HuH-7.5 (cell line): Measurements from ENCODE around the gene UBAP2L.
"Not testable (repeated sequence)": the region's sequence is repeated elsewhere in the genome, so short reads cannot be mapped to it uniquely, and the experiment has no call there.

Experiments
- DNase-seq: peaks from one replicate; pipeline ENCODE4 v3.0.0; 2011; ENCODE audit warnings: low spot score

Gene UBAP2L

GRCh38 chr1:154240294-154240833, 19.6 kb downstream of the UBAP2L start:
- no peak for DNase-seq

DNA sequence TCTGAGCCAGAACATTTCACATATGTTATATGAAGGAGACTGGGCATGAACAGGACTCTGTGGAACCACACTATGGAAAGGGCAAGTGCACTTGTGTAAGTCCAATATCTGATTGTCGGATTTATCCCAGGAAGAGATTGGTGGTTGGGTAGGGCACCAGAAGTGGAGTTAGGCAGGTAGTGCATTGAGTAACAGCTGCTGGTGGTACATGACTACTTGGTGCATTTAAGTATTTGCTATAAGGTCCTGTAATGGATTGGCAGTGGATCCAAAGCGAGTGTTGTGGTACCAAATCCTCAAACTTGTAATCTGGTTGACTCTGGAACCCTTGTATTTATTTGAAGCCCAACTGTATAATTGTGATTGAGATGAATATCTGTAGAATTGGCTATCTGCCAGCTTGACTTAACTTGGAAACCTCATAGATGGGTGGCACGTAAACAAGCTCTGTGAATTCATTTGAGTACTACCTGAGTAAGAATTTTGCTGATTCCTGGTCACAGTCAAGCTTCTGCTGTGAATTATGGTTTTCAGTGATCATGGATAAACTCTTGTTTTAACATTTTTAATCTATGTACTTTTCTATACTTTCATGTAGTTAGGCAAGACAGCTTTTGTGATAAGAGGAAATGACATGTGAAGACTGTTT, 21.1 kb downstream of the UBAP2L start:
- DNase-seq, result no peak

DNA sequence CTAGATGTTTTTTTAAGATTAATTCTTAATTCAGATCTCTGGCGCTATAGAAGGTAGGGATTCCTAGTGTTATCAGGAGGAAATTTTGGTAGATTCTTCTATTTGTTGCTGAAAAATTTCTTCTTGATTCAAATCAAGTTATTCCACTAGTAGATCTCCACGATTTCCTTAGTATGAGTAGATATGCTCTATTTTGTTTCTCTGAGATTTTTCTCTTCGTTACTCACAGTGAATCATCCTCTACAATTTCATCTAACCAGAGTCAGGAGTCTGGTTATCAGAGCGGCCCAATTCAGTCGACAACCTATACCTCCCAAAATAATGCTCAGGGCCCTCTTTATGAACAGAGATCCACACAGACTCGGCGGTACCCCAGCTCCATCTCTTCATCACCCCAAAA, 32.9 kb downstream of the UBAP2L start:
- no peak for DNase-seq

DNA sequence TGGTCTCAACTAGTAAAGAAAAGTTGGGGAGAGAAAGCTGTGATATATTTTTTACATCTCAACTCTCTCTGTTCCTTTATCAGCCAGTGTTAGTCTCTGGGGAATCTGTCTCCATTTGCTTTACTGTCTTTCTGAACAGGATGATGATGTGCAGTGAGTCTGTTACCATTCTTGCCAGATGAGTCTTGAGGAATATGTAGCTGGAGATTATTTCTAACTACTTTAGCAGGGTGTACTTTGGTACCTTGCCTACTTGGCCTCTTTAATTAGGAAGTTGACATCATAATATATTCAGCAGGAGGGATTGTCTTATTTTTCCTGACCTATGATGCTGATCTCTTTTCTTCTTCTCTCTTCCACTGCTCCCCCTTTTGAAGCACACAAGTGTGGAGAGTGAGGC, 35.9 kb downstream of the UBAP2L start:
- no peak for DNase-seq

GRCh38 chr1:154258784-154259183, 38.0 kb downstream of the UBAP2L start:
- no peak for DNase-seq

GRCh38 chr1:154260127-154260526, 39.4 kb downstream of the UBAP2L start:
- no peak for DNase-seq

GRCh38 chr1:154263465-154264332, 42.9 kb downstream of the UBAP2L start:
- no peak for DNase-seq

- no peak for DNase-seq
These were observed 43.7 kb downstream of the UBAP2L start for GRCh38 chr1:154264454-154264853.

DNA sequence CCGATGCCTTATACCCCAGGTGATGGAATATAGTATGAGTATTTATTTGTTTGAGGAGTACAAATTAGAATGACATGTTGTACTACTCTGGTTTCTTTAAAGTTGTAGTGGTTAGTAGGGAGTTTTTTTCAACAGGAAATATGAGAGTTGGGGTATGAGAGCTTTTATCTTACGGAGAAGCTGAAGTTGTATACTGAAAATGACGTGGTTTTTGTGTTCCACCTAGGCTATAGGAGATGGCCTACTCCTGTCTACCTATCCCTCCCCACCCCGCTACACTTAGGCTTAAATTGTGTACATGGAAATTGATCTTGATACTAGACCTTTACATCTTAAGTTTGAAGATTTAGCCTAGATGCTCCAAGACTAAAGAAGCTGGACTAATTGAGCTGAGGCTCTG, 44.8 kb downstream of the UBAP2L start:
- DNase-seq, result no peak

DNA sequence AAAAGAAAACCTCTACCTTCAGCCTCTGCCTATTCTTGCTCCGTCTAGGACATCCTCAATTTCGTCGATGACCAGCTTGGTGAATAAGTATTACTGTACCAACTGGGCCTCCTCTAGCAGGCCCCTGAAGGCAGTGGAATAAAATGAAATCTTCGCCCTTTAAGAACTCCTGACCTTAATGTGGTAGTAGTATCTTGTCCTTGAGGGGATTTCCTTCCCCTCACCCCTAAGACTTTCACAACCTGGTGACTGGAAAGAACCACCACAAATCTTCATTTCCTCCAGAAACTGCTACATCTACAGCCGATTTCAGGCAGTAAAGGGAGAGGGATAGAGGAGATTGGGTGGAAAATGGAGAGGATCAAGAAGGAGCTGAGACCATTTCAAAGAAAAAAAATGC, 50.1 kb downstream of the UBAP2L start:
- DNase-seq, result no peak

- peak; percentile 87 for DNase-seq
These were observed 51.7 kb downstream of the UBAP2L start, which contains the start of gene HAX1 for GRCh38 chr1:154272217-154272998. Gene HAX1 (plus strand): TSS chr1:154272629. CDS start chr1:154272724, 95 bp downstream.

DNA sequence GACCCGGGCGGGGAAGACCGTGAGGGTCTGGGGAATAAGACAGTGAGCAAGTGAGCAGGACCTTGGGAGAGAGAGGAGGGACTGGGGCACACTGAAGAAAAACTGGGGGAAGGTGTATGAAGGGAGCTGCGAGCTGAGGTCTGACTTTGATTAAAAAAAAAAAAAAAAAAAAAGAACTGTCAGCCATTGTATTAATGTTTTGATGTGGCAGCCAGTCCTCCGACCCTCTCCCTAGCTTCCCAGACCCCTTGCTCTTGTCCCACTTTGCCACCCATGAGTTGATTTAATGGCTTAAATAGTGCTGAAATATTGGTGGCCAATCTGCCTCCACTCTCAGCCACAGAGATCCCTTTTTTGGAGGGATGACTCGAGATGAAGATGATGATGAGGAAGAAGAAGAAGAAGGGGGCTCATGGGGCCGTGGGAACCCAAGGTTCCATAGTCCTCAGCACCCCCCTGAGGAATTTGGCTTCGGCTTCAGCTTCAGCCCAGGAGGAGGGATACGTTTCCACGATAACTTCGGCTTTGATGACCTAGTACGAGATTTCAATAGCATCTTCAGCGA, 52.3 kb downstream of the UBAP2L start:
- DNase-seq, result no peak

GRCh38 chr1:154276797-154277196, 56.0 kb downstream of the UBAP2L start:
- DNase-seq, result no peak

DNA sequence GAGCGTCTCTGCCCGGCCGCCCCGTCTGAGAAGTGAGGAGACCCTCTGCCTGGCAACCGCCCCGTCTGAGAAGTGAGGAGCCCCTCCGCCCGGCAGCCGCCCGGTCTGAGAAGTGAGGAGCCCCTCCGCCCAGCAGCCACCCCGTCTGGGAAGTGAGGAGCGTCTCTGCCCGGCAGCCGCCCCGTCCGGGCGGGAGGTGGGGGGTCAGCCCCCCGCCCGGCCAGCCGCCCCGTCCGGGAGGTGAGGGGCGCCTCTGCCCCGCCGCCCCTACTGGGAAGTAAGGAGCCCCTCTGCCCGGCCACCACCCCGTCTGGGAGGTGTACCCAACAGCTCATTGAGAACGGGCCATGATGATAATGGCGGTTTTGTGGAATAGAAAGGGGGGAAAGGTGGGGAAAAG, 66.8 kb downstream of the UBAP2L start:
- not testable (repeated sequence) for DNase-seq

DNA sequence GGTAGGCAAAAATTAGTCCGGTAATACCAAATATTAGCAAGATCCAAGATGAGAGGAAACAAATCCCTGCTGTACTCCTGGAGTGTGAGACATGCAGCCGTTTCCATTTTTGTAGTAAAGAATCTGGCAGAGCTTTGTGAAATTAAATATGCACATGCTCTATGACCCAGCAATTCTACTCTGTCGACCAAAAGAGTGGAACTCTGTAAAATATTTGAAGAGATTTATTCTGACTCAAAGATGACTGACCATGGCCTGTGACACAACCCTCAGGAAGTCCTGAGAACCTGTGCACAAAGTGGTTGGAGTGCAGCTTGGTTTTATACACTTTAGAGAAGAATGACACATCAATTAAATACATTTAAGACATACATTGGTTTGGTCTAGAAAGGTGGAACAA, 67.9 kb downstream of the UBAP2L start:
- no peak for DNase-seq

- no peak for DNase-seq
These were observed 70.2 kb downstream of the UBAP2L start for GRCh38 chr1:154290921-154291320.

DNA sequence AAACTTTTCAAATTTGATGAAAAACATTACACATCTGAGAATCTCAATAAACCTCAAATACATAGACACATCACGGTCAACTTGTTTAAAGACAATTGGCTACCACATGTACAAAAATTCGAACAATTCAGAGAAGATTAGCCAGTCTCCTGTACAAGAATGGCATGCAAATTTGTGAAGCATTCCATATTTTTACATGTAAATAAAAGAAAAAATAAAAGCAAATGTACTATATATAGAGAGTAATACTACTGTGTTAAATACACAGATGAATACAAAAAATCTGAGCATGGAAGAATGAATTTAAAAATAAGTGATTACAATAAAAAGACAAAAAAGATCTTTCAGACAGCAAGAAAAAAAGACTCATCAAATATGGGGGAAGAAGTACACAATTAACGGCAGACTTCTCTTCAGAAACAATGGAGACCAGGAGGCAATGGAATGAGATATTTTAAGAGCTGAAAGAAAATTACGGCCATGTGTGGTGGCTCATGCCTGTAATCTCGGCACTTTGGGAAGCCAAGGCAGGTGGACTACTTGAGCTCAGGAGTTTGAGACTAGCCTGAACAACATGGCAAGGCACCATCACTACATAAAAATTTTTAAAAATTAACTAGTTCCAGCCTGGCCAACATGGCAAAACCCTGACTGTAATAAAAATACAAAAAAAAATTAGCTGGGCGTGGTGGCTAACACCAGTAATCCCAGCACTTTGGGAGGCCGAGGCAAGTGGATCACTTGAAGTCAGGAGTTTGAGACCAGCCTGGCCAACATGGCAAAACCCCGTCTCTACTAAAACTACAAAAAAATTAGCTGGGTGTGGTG, 74.9 kb downstream of the UBAP2L start:
- DNase-seq, result no peak

DNA sequence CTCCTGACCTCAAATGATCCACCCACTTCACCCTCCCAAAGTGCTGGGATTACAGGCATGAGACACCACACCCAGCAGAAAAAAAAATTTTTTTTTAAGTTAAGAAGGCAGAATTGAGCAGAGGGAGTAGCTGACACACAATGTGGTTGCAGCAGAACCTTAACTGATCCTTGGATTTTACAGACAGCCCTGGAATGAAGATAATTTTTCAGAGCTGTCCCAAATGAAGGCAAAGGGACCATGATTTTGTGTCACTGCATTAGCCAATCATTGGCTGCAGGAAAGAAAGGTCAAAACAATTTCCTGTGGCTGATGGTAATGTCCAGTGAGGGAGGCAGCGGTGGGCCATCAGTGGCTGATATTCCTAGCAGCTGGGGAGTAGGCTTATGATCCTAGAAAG, 80.8 kb downstream of the UBAP2L start:
- DNase-seq, result no peak

DNA sequence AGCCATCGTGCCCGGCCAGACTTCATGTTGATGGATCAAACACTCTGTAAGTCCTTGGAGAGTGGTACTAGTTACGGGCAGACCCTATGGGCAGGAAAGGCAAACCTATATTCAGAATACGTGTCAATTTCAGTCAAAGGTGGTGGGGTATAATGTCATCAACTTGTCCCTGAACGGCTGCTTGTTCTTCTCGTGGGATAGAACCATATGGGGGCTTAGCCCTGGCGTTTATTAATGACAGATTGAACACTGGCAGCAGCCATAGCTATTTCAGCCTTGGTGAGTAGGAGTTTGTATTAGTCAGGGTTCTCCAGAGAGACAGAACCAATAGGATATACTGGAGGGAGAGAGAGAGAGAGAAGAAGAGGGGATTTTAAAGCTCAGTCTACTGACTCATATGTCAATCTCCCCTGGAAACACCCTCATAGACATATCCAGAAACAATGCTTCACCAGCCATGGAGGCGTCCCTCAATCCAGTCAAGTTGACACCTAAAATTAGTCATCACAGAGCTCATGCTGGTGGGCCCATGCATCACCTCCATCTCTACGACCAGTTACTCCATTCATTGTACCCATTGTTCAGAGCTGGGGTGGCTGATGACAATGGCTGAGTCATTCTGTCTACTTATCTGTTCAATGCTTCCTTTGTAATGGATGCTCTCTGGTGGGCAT, 84.0 kb downstream of the UBAP2L start:
- no peak for DNase-seq

GRCh38 chr1:154306151-154306550, 85.4 kb downstream of the UBAP2L start:
- DNase-seq, result no peak
